ENCODE results near the gene ZDHHC18.

Gene ZDHHC18

GRCh38 chr1:26786437-26787380 lies 39.8 kb upstream of the ZDHHC18 start (continued):
- TF ChIP-seq ZNF639 (tag by site-specific recombination; IDR thresholded peaks at IDR 0.05) (no peak), YY1 (tag by site-specific recombination; IDR thresholded peaks at IDR 0.05) (no peak), ZBTB20 (tag by site-specific recombination; IDR thresholded peaks at IDR 0.05) (peak; percentile 50), ZBTB10 (tag by site-specific recombination; IDR thresholded peaks at IDR 0.05) (no peak), ZNF791 (tag by site-specific recombination; IDR thresholded peaks at IDR 0.05) (no peak), GLI4 (tag by site-specific recombination; IDR thresholded peaks at IDR 0.05) (no peak), ZBTB44 (tag by site-specific recombination; IDR thresholded peaks at IDR 0.05) (no peak), ZNF48 (tag by site-specific recombination; IDR thresholded peaks at IDR 0.05) (no peak), HOXC10 (CRISPR knock-in tag; IDR thresholded peaks at IDR 0.05) (no peak), PRDM6 (tag by site-specific recombination; IDR thresholded peaks at IDR 0.05) (no peak), ZNF146 (tag by site-specific recombination; IDR thresholded peaks at IDR 0.05) (no peak), BCL11B (tag by site-specific recombination; IDR thresholded peaks at IDR 0.05; ENCODE audit: low read depth) (no peak), ZNF660 (tag by site-specific recombination; IDR thresholded peaks at IDR 0.05) (no peak), GLIS2 (tag by site-specific recombination; IDR thresholded peaks at IDR 0.05) (peak; percentile 45; the same call in 1 of the 2 replicates), SETDB1 (IDR thresholded peaks at IDR 0.05; ENCODE audit: insufficient read length, low read length) (no peak), KLF1 (tag by site-specific recombination; IDR thresholded peaks at IDR 0.05) (no peak), ZNF600 (tag by site-specific recombination; IDR thresholded peaks at IDR 0.05) (peak; percentile 52), ZBTB21 (tag by site-specific recombination; IDR thresholded peaks at IDR 0.05) (no peak), ZNF510 (tag by site-specific recombination; IDR thresholded peaks at IDR 0.05; ENCODE audit: insufficient replicate concordance) (no peak), ZNF433 (tag by site-specific recombination; IDR thresholded peaks at IDR 0.05; ENCODE audit: low read depth) (no peak), ZNF266 (tag by site-specific recombination; IDR thresholded peaks at IDR 0.05; ENCODE audit: low read depth) (peak; percentile 90; the same call in 1 of the 2 replicates), TCF7L2 (IDR thresholded peaks at IDR 0.05; ENCODE audit: borderline replicate concordance, low read depth, low read length) (no peak)
- TF ChIP-seq, protein P1, sequence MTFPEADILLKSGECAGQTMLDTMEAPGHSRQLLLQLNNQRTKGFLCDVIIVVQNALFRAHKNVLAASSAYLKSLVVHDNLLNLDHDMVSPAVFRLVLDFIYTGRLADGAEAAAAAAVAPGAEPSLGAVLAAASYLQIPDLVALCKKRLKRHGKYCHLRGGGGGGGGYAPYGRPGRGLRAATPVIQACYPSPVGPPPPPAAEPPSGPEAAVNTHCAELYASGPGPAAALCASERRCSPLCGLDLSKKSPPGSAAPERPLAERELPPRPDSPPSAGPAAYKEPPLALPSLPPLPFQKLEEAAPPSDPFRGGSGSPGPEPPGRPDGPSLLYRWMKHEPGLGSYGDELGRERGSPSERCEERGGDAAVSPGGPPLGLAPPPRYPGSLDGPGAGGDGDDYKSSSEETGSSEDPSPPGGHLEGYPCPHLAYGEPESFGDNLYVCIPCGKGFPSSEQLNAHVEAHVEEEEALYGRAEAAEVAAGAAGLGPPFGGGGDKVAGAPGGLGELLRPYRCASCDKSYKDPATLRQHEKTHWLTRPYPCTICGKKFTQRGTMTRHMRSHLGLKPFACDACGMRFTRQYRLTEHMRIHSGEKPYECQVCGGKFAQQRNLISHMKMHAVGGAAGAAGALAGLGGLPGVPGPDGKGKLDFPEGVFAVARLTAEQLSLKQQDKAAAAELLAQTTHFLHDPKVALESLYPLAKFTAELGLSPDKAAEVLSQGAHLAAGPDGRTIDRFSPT (tag by site-specific recombination; IDR thresholded peaks at IDR 0.05) = no peak
- TF ChIP-seq, protein P2, sequence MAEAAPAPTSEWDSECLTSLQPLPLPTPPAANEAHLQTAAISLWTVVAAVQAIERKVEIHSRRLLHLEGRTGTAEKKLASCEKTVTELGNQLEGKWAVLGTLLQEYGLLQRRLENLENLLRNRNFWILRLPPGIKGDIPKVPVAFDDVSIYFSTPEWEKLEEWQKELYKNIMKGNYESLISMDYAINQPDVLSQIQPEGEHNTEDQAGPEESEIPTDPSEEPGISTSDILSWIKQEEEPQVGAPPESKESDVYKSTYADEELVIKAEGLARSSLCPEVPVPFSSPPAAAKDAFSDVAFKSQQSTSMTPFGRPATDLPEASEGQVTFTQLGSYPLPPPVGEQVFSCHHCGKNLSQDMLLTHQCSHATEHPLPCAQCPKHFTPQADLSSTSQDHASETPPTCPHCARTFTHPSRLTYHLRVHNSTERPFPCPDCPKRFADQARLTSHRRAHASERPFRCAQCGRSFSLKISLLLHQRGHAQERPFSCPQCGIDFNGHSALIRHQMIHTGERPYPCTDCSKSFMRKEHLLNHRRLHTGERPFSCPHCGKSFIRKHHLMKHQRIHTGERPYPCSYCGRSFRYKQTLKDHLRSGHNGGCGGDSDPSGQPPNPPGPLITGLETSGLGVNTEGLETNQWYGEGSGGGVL (tag by site-specific recombination; IDR thresholded peaks at IDR 0.05) = no peak

Data from HEK293 (cell line).